Cortex of kidney (tissue), 1 donor: Measurements from ENCODE around the gene DUSP12.
A peak's percentile ranks its signal among the peaks of the same experiment; 100 is the strongest.
"Not testable (repeated sequence)": the region's sequence is repeated elsewhere in the genome, so short reads cannot be mapped to it uniquely, and the experiment has no call there.

Experiments
- DNase-seq: peaks from one replicate; lab custom pipeline; 2025; lab: John Stamatoyannopoulos, UW

DUSP12 gene

GRCh38 chr1:161749509-161750407 lies at the start of gene DUSP12:
Gene DUSP12, plus strand, starts transcription at chr1:161749786. Its CDS starts 16 bp downstream, at chr1:161749802.
- peak; percentile 70 for DNase-seq

GRCh38 chr1:161702250-161702649 lies 47.3 kb upstream of the DUSP12 start:
- DNase-seq = no peak

GRCh38 chr1:161705537-161705936 lies 44.0 kb upstream of the DUSP12 start:
- no peak for DNase-seq

GRCh38 chr1:161706113-161706481 lies 43.5 kb upstream of the DUSP12 start:
- DNase-seq = no peak

- DNase-seq = no peak
Observed at GRCh38 chr1:161706482-161707347, 42.9 kb upstream of the DUSP12 start, which contains the start of gene FCRLA. Gene FCRLA, plus strand, starts transcription at chr1:161707229. Its CDS starts 36 bp downstream, at chr1:161707265.

GRCh38 chr1:161707503-161707902 lies 42.1 kb upstream of the DUSP12 start:
- no peak for DNase-seq

- no peak for DNase-seq
Observed at GRCh38 chr1:161709373-161709772, 40.2 kb upstream of the DUSP12 start.

- DNase-seq = no peak
Observed at GRCh38 chr1:161710560-161710959, 39.0 kb upstream of the DUSP12 start.

- DNase-seq = no peak
Observed at GRCh38 chr1:161718559-161719324, 30.8 kb upstream of the DUSP12 start.

- DNase-seq = no peak
Observed at GRCh38 chr1:161719325-161719611, 30.3 kb upstream of the DUSP12 start.

- DNase-seq = no peak
Observed at GRCh38 chr1:161720422-161720821, 29.2 kb upstream of the DUSP12 start.

GRCh38 chr1:161720956-161721737 lies 28.4 kb upstream of the DUSP12 start, which contains the start of gene FCRLB:
Gene FCRLB, plus strand, starts transcription at chr1:161721544. Its CDS starts 1,129 bp downstream, at chr1:161722673.
- no peak for DNase-seq

GRCh38 chr1:161721738-161722343 lies 27.7 kb upstream of the DUSP12 start:
- no peak for DNase-seq

GRCh38 chr1:161722406-161722805 lies 27.2 kb upstream of the DUSP12 start:
- DNase-seq = no peak

- no peak for DNase-seq
Observed at GRCh38 chr1:161723459-161724141, 26.0 kb upstream of the DUSP12 start.

GRCh38 chr1:161725258-161725907 lies 24.2 kb upstream of the DUSP12 start:
- not testable (repeated sequence) for DNase-seq

GRCh38 chr1:161725908-161726472 lies 23.6 kb upstream of the DUSP12 start:
- DNase-seq = no peak

- peak; percentile 36 for DNase-seq
Observed at GRCh38 chr1:161726473-161727255, 22.9 kb upstream of the DUSP12 start.
